ENCODE measurements around the gene AKT3.

GRCh38 chr1:243885806-243886205, 35.8 kb upstream of the AKT3 start:
- TF ChIP-seq POU2F2 (IDR thresholded peaks at IDR 0.05; ENCODE audit: low read depth, low read length) (no peak), SPI1 (IDR thresholded peaks at IDR 0.05; ENCODE audit: low read depth, low read length) (no peak), POLR2A (IDR thresholded peaks at IDR 0.05; ENCODE audit: low read depth, low read length) (no peak), POLR2AphosphoS5 (IDR thresholded peaks at IDR 0.05; ENCODE audit: low read depth, low read length) (no peak), TAF1 (IDR thresholded peaks at IDR 0.05; ENCODE audit: low read depth, low read length) (no peak), PAX5 (IDR thresholded peaks at IDR 0.05; ENCODE audit: insufficient read depth, low read length, severe bottlenecking) (no peak)

Data from GM12891 (cell line).